ENCODE results near the gene CYTL1.
"Not testable (repeated sequence)": the region's sequence is repeated elsewhere in the genome, so short reads cannot be mapped to it uniquely, and the experiment has no call there.

The CYTL1 gene

DNA sequence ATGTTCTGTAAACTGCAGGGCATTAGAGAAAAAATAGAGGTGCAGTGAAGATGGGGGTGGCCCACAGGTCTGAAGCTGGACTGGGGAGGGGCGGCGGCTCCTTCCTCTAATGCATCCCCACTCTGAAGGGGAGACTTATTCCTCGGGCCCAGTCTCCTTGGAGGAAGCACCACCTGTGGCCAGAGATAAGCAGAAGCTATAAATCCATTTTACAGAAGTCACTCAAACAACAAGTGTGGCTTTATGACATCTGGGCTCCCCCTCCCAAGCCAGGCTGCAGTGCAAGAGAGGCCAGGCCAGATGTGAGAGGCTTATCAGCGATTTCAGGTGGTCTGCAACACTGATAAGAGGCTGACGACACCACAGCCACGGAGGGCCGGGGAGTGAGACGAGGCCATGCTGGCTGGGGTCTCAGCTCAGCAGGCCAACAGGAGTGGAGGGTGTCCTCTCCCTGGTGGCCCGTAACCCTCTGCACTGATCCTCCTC lies 15.8 kb downstream of the CYTL1 start:
- no peak overlapping the region for H3K4me3 Mint-ChIP-seq
- H3K27ac Mint-ChIP-seq = no peak overlapping the region
- no peak for DNase-seq
- ATAC-seq (replicated peaks) = no peak
- H3K4me1 Mint-ChIP-seq = no peaks in the 10 kb centered on the region
- no peaks in the 10 kb centered on the region for H3K9me3 Mint-ChIP-seq
- no peaks in the 10 kb centered on the region for H3K36me3 Mint-ChIP-seq
- H3K27me3 Mint-ChIP-seq = peaks cover 16 to 20% of the 10 kb centered on the region in 2 donors

DNA sequence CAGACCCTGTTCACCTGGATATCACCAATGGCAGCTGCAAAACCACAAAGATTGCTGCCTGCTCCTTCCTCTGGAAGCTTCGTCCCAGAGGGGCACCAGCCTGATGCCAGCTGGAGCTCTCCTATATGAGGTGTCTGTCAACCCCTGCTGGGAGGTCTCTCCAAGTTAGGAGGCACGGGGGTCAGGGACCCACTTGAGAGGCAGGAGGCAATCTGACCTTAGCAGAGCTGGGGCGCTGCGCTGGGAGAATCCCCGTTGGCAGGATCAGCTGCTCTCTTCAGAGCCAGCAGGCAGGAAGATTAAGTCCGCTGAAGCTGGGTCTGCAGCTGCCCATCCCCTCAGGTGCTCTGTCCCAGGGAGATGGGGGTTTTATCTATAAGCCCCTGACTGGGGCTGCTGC lies 17.6 kb downstream of the CYTL1 start:
- H3K4me3 Mint-ChIP-seq; H3K9me3 Mint-ChIP-seq; DNase-seq; H3K36me3 Mint-ChIP-seq; H3K27ac Mint-ChIP-seq; ATAC-seq (replicated peaks); H3K4me1 Mint-ChIP-seq: not testable (repeated sequence)
- H3K27me3 Mint-ChIP-seq = peaks cover 16 to 21% of the 10 kb centered on the region in 2 donors

DNA sequence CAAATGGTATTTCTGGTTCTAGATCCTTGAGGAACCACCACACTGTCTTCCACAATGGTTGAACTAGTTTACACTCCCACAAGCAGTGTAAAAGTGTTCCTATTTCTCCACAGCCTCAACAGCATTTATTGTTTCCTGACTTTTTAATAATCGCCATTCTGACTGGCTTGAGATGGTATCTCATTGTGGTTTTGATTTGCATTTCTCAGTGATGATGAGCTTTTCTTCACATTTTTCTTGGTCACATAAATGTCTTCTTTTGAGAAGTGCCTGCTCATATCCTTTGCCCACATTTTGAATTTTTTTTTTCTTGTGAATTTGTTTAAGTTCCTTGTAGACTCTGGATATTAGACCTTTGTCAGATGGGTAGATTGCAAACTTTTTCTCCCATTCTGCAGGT lies 22.3 kb downstream of the CYTL1 start:
- not testable (repeated sequence) for H3K36me3 Mint-ChIP-seq; H3K4me3 Mint-ChIP-seq; H3K27ac Mint-ChIP-seq; DNase-seq; ATAC-seq (replicated peaks); H3K9me3 Mint-ChIP-seq
- Mint-ChIP-seq H3K27me3 (peaks cover 23 to 24% of the 10 kb centered on the region in 2 donors), H3K4me1 (peaks cover 10 to 15% of the 10 kb centered on the region in 2 donors)

DNA sequence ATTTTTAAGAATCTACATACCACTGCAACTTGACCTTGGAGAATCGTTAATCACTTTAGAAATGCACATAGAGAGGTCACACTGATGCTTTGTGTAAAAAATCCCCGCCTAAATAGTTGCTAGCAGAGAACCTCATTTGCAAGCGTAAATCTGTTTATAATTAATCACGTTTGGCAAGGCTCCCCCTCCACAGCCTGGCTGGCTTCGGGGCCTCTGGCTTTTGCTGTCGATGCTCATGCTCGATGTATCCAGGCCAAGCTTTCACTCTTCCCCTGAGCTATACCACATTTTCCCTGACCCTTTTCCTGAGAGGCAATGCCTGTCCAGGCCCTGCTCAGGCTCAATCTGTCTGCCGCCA lies 23.4 kb downstream of the CYTL1 start:
- ATAC-seq (replicated peaks) (no peak), DNase-seq (no peak)
- Mint-ChIP-seq H3K36me3 (no peaks in the 10 kb centered on the region), H3K27ac (no peak overlapping the region), H3K9me3 (no peaks in the 10 kb centered on the region), H3K4me1 (peaks cover 10 to 15% of the 10 kb centered on the region in 2 donors), H3K27me3 (peaks cover 23 to 24% of the 10 kb centered on the region in 2 donors), H3K4me3 (no peak overlapping the region)

DNA sequence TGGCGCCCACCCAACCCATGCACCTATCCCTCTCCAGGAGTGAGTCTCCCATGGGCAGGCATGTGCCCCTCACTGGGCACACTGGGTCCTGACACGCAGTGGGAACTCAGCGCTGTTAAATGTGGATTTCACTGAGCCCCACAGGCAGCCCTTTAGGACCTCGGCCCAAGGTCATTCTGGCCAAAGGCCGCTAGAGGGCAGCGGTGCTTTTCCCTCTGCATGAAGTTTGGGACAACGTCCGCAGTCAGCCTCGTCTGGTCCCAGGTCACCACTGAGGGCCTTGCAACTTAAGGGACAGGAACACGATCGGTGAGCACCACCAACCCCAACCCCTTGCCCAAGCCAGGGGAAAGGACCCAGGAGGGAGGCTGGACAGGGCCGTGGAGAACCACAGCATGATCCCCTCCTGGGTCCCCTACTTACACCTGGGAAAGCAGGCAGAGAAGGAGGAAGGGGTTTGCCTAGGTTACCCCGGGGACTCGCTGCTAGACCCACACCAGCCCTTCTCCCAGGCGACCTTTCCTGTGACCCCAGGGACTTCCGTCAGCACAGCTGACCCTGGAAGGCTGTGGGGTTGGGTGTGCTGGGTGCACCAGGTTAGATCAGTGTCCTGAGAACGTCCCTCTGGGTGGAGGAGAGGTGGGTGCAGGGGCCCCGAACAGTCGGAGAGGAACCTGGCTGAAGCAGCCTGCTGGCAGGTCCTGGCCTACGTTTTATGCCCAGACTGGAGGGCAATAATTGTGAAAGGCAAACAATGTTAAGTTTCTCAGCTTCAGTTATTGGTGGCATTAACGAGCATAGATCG lies 24.0 kb downstream of the CYTL1 start:
- peak overlapping the region in 1 of 2 donors; percentile 2 for H3K4me3 Mint-ChIP-seq
- H3K27ac Mint-ChIP-seq = no peak overlapping the region
- H3K4me1 Mint-ChIP-seq = peaks cover 10 to 15% of the 10 kb centered on the region in 2 donors
- ATAC-seq (replicated peaks) (peak; percentile 76 to 81), DNase-seq (peak; percentile 17)
- peaks cover 23 to 24% of the 10 kb centered on the region in 2 donors for H3K27me3 Mint-ChIP-seq
- no peaks in the 10 kb centered on the region for H3K9me3 Mint-ChIP-seq
- no peaks in the 10 kb centered on the region for H3K36me3 Mint-ChIP-seq

DNA sequence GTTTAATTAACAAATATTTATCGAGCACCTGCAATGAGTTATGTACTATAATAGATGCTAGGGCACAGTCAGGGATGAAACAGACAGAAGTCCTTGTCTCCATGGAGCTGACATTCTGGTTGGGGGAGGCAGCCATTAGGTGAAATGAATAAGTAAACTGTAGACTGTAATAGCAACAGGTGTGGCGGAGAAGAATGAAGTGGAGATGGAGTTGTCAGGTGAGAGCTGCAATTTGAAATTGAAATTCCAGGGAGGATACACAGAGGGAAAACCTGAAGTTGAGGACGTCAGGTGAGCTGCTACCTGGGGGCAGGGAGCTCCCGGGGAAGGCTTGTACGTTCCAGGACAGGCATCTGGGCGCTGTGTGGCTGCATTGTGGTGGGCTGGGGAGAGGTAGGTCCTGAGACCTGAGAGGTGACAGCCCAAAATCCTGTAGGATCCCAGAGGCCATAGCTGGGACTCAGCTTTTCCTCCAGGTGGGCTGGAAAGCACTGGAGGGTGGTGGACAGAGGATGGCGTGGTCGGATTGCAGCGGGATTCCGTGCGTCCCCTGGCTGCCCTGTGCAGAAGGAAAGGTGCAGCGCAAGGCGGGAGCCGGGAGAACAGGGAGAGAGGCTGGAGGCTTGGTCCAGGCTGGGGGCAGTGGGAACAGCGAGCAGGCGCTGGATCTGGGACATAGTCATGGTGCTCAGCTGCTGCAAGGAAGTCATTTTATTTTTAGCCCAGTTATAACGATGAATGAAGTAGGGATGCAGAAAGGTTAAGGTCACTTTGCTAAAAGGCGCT lies 24.8 kb downstream of the CYTL1 start:
- no peak for DNase-seq
- no peak overlapping the region for H3K27ac Mint-ChIP-seq
- H3K9me3 Mint-ChIP-seq = no peaks in the 10 kb centered on the region
- H3K27me3 Mint-ChIP-seq = peaks cover 23 to 24% of the 10 kb centered on the region in 2 donors
- H3K36me3 Mint-ChIP-seq = no peaks in the 10 kb centered on the region
- H3K4me3 Mint-ChIP-seq = no peak overlapping the region
- no peak for ATAC-seq (replicated peaks)
- H3K4me1 Mint-ChIP-seq = peaks cover 10 to 15% of the 10 kb centered on the region in 2 donors

DNA sequence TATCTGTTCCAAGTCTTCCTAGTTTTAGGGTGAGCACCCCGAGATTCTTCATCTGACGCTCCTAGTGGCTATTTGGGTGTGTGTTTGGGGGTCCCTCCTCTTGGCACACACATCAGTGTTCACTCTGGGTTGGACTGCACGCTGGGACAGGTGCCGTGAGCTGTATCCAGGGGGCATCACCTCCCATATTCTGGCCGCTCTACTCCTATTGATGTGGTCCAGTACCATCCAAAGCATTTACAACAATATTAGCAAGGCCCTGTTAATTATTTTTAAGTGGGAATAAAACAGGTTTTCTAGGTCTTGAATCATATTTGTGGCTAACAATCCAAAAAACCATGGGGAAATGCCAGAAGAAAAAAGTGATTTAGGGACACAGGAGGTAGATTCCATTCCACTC lies 26.4 kb downstream of the CYTL1 start:
- peaks cover 23 to 24% of the 10 kb centered on the region in 2 donors for H3K27me3 Mint-ChIP-seq
- H3K27ac Mint-ChIP-seq = no peak overlapping the region
- H3K4me3 Mint-ChIP-seq = no peak overlapping the region
- peaks cover 10 to 15% of the 10 kb centered on the region in 2 donors for H3K4me1 Mint-ChIP-seq
- H3K36me3 Mint-ChIP-seq = no peaks in the 10 kb centered on the region
- DNase-seq (no peak), ATAC-seq (replicated peaks) (no peak)
- no peaks in the 10 kb centered on the region for H3K9me3 Mint-ChIP-seq

DNA sequence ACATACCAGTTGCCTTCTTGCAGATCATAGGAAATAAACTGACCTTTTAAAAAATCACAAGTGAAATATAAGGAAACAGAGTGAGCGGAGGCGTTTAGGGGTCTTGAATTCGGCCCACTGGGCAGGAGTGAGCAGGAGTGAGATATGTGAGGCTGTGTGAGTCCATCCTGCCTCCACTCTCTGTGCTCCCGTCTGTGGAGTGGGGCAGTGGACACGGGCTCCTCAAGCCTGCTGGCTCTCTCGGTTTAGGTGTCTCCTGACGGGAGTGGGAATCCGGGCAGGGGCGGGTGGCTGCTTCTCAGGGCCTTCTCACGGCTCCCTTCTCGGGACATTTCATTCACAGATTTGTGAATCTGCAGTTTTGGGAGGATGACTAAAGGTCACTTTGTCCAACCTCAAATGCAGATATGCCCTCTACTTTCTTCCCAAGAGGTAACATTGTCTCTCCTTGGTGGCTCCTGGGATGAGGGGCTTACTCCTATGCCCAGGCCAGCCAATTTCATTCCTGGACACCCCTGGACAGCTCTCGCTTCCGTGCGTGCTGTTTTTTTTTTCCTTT lies 27.6 kb downstream of the CYTL1 start:
- H3K27me3 Mint-ChIP-seq = peaks cover 22 to 24% of the 10 kb centered on the region in 2 donors
- no peak for DNase-seq
- no peaks in the 10 kb centered on the region for H3K36me3 Mint-ChIP-seq
- no peak for ATAC-seq (replicated peaks)
- peaks cover 10 to 15% of the 10 kb centered on the region in 2 donors for H3K4me1 Mint-ChIP-seq
- no peak overlapping the region for H3K27ac Mint-ChIP-seq
- H3K4me3 Mint-ChIP-seq = no peak overlapping the region
- no peaks in the 10 kb centered on the region for H3K9me3 Mint-ChIP-seq

DNA sequence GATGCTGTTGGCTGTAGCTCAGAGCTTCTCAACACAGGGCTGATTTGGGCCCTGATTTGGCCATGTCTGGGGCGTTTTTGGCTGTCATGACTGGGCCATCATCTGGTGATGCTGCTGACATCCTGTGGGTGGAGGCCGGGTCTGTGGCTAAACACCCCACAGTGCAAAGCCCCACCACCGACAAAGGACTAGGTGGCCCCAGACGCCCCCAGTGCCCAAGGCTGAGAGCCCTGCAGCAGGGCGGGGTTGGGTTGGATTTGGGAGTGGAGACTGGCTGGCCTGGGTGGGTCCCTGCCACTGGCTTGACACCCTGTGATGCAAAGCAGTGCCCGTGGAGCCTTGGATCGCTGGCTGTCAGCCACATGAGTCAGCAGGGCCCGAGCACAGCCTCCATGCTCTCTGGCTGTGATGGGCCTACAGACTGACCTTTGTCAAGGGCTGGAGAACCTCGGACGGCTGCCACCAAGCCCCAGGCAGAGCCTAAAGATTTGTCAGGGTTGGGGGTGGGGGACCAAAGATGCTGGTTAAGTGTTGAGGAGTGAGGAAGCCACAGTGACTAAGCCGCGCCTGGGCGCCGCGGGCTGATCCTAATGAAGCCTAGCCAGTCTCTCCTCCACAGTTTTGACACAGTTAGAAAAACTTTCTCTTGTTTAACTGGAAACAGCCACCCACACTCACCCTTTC lies 28.3 kb downstream of the CYTL1 start:
- no peak overlapping the region for H3K4me3 Mint-ChIP-seq
- H3K9me3 Mint-ChIP-seq = no peaks in the 10 kb centered on the region
- no peak overlapping the region for H3K27ac Mint-ChIP-seq
- peaks cover 10 to 15% of the 10 kb centered on the region in 2 donors for H3K4me1 Mint-ChIP-seq
- ATAC-seq (replicated peaks) (no peak), DNase-seq (no peak)
- H3K36me3 Mint-ChIP-seq = no peaks in the 10 kb centered on the region
- peaks cover 20% of the 10 kb centered on the region in 2 donors for H3K27me3 Mint-ChIP-seq

DNA sequence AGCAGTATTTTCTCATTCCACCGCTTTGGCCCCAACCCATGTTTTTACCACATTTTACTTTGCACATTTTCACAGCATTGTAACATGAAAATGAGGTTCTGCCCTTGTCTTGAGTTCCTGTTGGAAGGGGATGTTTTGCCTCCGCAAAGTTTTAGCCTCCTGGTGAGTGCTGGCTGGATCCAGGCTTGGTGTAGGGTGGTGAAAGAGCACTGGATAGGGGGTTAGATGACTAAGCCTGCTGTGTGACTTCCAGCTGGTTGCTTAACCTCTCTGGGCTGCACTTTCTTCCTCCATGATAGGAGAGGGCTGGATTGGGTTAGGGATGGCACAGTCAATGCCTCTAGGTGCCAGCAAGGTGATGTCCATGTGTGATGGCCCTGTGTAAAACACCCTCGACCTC lies 28.9 kb downstream of the CYTL1 start:
- H3K36me3 Mint-ChIP-seq = no peaks in the 10 kb centered on the region
- ATAC-seq (replicated peaks) (no peak), DNase-seq (no peak)
- no peaks in the 10 kb centered on the region for H3K9me3 Mint-ChIP-seq
- no peak overlapping the region for H3K4me3 Mint-ChIP-seq
- peaks cover 10 to 14% of the 10 kb centered on the region in 2 donors for H3K4me1 Mint-ChIP-seq
- no peak overlapping the region for H3K27ac Mint-ChIP-seq
- peaks cover 18 to 20% of the 10 kb centered on the region in 2 donors for H3K27me3 Mint-ChIP-seq

DNA sequence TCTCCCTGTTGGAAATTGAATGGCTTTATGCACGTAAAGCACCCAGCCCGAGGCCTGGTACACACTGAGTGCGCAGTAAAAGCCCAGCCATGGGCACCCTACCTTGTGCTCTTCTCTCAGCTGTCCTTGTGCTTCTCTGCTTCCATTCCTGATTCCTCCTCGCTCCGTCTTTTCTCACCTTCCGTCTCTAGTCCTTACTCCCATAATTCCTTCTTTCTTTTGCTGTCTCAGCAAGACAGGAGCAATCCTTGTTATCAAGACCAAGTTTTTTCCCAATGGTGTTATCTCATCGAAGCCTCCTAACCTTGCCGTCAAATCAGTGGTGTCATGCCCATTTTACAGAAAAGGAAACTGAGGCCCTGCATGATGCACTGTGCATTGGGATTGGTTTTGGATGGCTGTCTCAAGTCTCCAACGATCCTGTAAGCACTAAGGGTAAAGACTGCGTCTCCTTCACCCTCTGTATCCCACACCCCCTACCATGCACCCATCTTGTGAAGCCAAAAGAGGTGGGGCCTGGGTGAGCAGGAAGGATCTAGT lies 30.1 kb downstream of the CYTL1 start:
- no peaks in the 10 kb centered on the region for H3K36me3 Mint-ChIP-seq
- H3K27me3 Mint-ChIP-seq = peaks cover 9 to 10% of the 10 kb centered on the region in 2 donors
- ATAC-seq (replicated peaks) = no peak
- H3K9me3 Mint-ChIP-seq = no peaks in the 10 kb centered on the region
- DNase-seq = no peak
- H3K4me3 Mint-ChIP-seq = no peak overlapping the region
- peaks cover 2% of the 10 kb centered on the region in 2 donors for H3K4me1 Mint-ChIP-seq
- H3K27ac Mint-ChIP-seq = no peak overlapping the region

DNA sequence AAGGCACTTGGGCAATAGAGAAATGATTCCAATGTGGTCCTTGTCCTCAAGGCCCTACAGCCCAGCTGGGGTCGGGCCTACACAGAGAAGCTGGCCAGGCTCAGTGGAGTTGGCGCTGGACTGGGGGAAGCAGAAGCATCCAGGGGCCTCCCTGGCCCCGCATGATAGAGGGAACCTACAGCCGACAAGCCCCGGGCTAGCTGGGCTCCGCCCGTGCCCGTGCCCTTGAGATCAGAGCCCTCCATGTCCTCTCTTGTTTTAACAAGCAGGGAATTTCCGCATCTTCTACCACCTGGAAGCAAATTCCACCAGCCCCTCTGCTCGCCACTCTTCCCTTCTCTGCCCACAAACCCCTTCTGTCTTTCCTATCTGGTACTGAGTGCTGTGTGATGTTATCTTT lies 31.6 kb downstream of the CYTL1 start:
- ATAC-seq (replicated peaks) (no peak), DNase-seq (no peak)
- no peaks in the 10 kb centered on the region for H3K36me3 Mint-ChIP-seq
- no peaks in the 10 kb centered on the region for H3K27me3 Mint-ChIP-seq
- H3K9me3 Mint-ChIP-seq = no peaks in the 10 kb centered on the region
- no peak overlapping the region for H3K4me3 Mint-ChIP-seq
- H3K4me1 Mint-ChIP-seq = no peaks in the 10 kb centered on the region
- H3K27ac Mint-ChIP-seq = no peak overlapping the region

DNA sequence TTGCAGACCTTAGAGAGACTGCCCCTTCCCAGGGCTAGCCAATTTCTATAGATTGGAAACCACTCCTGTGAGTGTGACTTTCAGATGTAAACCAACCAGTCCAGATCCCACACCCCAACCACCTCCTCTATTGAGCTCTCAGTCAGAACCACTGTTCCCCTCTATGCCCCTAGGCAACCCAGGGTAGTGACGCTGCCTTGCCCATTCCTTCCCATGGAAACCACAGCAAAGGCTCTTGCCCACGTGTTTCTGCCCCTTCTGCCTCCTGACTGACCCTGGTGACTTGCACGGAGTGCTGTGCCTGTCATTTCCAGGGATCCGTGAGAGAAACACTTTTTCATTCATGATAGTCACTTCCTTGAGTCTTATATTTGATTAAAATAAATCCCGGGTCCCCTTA lies 32.4 kb downstream of the CYTL1 start:
- Mint-ChIP-seq H3K27ac (no peak overlapping the region), H3K4me3 (no peak overlapping the region), H3K27me3 (no peaks in the 10 kb centered on the region), H3K9me3 (no peaks in the 10 kb centered on the region), H3K36me3 (no peaks in the 10 kb centered on the region), H3K4me1 (no peaks in the 10 kb centered on the region)
- DNase-seq (no peak), ATAC-seq (replicated peaks) (no peak)

DNA sequence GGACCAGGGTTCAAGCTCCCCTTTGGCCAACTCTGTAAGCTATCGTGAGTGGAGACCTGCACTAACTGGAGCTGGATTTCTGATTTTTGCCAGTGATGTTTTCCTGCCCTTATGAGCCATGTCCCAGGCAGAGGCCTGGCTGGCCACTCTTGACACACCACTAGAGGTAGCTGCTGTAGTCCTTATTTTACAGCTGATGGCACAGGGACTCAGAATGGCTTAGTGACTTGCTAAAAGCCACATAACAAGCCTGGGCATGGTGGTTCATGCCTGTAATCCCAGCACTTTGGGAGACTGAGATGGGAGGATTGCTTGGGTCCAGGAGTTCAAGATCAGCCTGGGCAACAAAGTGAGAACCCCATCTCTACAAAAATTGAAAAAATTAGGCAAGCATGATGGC lies 33.4 kb downstream of the CYTL1 start:
- H3K36me3 Mint-ChIP-seq = no peaks in the 10 kb centered on the region
- H3K27ac Mint-ChIP-seq = no peak overlapping the region
- no peak for DNase-seq
- no peaks in the 10 kb centered on the region for H3K4me1 Mint-ChIP-seq
- no peaks in the 10 kb centered on the region for H3K27me3 Mint-ChIP-seq
- no peak overlapping the region for H3K4me3 Mint-ChIP-seq
- ATAC-seq (replicated peaks) = no peak
- no peaks in the 10 kb centered on the region for H3K9me3 Mint-ChIP-seq
